Measurements from ENCODE around the gene PRSS16.

PRSS16 gene

DNA sequence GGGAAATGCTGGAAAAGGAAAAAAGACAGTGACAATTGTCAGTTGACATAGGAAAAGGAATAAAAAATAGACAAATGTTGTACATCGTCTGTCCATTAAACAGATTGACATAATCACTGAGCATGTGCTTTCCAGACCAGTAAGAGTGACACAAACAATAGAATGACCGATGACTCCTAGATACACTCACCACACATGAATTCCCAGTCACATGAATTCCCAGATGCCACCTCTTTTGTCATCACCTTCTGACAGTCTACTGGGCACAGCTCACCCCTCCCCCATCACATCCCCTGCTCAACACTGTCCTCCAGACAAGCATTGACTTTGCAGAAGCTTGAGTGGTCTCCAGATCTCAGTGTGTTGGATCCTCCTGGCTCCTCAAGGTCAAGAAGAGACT is 38.6 kb downstream of the PRSS16 start:
- DNase-seq, result no peak

DNA sequence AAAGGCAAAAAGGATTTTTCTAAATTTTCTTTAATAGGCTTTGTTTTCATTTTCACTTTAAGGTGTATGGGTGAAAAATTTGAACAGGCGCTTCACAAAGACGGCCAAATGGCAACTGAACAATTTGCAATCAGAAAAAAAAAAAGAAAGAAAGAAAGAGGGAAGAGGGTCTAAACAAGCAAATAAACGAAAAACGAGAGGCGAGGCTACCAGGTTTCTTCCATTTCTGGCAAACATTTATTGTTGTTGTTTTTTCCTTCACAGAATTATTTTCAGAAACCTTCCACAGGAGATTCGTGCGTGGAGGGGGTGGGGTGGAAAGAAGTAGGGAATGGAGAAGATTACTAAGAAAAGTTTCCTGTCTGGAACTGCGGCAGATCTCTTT is 40.2 kb downstream of the PRSS16 start:
- DNase-seq, result no peak

DNA sequence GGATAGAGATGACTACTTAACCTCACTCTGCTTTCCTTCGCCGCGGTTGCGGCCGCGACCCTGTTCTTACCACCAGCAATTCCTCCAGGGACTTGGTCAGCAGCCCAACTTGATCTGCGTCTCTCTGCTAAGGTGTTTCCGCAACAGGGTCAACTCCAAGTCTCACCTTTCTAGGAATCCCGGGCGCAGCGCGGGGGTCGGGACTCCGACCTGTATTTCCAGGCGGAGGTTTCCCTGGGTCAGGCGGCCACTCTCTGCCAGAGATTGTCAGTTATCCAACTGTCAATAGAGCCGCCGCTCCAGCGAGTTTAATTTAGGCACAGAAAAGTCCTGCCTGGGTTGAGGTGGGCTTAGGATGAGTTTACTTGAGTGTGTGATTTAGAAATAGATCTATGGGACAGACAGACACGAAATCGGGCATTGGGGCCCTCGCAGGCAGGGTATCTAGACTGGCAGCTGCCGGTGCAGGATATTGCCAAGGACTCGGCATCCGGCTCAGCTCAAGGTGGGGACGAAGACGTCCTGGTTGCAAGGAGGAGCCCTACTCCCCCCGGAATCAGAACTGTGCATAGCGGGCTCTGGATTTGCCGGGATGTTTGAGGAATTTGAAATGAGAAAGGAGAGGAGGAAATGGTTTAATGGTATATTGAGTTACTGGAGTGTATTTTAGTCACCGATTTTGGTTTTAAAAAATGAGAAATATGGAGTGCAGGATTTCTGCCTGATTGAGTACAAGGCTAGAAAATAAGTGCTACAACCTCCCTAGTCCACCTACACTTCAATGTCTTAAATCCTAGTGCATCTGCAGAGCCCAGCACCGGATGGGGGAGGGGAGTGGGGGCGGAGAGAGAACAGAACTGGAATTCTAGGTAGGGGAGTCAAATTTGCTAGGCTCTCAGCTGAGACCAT is 40.9 kb downstream of the PRSS16 start:
- DNase-seq, result no peak

DNA sequence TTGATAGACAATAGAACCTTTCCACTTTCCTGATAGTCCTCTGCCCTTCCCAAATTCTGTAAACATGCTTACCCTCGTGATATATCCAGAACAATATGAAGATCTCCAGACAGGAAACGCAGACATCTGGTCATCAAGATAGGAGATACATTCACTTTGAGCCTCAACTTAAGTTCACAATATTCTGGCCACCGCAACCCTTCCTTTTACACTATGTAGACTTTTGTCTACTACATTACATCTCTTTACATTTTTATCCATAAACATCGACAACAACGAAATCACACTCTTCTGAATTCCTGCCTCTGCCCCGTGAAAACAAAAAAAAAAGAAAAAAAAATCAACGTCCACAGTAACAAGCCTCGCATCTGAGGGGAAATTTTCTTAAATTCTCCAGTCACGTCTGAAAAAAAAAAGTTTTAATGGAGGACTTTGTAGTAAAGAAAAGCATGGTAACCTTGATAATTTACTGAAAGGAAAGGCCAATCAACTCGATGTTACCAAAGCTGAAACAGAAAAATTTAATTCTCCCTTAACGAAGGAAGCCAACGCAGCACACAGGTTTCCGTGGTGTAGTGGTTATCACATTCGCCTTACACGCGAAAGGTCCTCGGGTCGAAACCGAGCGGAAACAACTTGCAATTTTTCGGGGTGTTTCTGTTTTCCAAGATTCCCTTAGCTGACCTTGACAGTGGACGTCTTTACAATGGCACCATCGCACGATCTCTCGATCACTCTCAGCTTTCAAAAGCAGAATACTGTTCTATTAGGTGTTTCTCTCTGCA is 42.8 kb downstream of the PRSS16 start:
- DNase-seq, result no peak

DNA sequence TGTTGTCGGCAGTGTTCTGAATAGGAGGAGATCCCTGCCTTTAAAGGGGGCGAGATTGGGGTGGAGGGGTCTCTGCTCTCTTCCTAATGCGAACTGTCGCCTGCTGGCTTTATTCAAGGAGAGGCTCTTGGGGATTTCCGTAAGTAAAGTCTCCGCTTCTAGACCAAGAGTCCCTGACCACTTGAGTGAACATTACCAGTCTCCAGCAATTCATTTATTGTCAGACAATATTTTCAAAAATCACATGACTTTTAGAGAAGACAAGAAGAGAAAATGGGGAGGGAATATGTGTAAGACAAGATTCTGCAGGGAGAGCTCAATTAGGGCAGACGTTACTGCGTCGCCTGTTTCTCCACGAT is 43.3 kb downstream of the PRSS16 start:
- DNase-seq, result no peak

DNA sequence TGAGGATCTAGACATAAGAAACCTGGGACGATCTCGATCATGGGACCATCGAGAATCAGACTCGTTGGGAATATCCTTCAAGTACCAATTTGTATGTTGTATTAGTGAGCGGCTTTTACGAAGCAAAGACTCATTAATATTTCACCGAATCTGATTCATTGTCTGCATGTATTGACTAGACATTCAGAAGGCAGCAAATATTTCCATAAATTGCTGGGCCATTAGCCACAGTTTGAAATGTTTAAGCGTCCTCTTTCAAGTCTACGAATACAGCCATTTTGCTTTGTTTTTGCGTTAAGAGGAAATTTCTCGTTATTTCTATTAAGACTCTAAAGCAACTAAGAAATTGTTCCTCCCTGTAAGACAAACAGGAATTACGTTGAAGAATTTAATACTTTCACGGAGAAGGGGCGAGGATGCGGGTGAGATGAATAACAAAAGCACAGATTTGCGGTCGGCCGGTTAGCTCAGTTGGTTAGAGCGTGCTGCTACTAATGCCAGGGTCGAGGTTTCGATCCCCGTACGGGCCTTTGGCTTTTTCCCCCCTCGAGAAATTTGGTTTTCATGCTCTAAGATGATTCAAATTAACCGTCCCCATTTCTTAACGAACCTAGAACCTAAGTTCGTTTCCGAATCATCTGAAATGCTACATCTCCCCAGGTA is 46.1 kb downstream of the PRSS16 start:
- DNase-seq, result peak; percentile 6

DNA sequence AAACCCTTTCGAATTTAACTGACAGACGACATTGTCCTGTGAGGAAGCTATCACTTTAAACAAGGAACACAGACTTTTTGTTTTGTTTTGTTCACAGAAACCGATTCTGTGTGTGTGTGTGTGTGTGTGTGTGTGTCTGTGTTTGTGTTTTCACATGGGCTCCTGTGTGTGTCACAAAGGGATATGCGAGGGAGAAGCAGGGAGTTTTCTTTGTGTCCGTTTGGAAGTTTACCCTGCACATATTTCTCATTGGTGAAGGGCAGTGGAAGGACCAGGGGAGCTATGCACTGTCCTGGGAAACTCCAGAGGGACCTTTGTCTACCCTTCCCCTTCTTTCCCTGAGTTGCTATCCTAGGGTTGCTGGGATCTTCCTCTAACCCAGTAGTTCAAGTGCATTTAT is 46.9 kb downstream of the PRSS16 start:
- DNase-seq, result no peak

DNA sequence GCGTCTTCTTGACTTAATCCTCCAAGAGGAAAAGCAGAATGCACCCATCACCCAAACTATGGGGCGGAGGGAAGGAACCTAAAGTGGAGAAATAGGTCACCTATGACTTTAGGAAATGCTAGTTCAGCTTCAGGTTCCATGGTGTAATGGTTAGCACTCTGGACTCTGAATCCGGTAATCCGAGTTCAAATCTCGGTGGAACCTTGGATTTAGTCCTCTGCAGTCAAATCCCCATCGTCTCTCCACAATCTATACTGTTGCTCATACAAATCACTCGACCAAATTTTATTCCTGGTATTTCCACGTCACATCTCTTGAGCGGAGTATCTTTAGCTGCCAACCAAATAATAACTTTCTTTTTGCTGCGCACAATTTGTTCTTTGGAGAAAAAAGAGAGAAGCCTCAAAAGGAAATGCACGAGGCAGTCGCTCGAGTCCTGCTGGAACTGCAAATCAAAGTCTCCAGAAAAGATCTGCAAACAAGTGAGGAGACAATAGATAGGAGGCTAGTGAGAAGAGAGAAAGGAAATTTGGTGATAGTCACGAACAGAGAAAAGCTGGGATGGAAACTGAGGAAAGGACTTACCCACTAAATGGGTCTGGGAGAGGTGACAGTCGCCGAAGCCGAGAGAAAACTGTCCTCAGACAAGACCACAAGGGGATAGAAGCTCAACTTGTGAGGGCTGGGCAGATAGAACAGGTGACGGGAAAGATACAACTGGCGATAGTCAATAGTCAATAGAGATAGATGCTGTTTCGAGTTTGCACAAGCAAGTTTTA is 48.0 kb downstream of the PRSS16 start:
- DNase-seq, result peak; percentile 29

DNA sequence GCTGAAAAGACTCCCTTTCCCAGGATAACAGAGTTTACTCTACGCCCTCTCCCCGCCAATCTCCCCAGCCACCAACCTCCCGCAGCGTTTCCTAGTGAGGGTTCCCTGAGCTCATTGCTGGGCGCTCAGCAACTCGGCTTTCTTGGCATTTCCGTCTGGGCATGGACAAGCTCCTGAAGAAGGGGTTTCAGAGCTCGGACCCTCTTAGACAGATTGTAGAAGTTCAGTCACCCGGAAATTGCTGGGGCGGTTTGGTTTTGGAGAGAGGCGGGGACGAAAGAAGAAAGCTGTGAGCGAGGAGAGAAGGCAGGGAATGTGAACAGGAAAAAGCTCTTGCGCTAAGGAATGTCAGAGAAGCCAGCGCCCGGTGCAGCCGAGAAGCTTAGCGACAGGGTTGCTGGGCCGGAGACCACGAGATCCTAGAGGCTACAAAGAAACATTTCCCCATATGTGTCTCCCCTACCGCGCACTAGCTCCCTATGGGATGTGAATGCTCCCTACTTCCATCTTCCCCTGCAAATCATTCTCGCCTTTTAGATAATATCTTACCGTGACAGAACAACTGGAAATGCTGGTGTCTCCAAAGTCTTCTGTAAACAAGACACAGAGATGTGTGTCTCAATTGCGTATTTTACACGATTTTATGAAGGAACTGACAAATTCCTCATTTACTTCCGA is 48.7 kb downstream of the PRSS16 start:
- DNase-seq, result peak; percentile 62

DNA sequence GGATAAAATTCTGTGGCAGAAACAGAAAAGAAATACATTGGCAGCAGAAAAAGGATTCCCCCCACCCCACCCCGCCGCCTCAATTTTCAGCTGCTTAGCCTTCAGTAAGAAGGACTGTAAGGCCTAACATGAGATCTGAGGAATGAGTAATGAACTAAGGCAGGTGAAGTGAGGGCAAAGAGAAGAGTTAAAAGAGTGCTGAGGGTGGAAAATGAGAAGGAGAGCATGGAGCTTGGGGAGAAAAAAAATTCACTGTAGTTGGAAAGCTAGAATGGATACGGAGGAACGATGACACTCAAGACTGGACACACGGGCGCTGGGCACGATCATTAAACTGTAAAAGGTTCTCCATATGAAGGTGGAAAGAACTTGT is 50.0 kb downstream of the PRSS16 start:
- no peak for DNase-seq

DNA sequence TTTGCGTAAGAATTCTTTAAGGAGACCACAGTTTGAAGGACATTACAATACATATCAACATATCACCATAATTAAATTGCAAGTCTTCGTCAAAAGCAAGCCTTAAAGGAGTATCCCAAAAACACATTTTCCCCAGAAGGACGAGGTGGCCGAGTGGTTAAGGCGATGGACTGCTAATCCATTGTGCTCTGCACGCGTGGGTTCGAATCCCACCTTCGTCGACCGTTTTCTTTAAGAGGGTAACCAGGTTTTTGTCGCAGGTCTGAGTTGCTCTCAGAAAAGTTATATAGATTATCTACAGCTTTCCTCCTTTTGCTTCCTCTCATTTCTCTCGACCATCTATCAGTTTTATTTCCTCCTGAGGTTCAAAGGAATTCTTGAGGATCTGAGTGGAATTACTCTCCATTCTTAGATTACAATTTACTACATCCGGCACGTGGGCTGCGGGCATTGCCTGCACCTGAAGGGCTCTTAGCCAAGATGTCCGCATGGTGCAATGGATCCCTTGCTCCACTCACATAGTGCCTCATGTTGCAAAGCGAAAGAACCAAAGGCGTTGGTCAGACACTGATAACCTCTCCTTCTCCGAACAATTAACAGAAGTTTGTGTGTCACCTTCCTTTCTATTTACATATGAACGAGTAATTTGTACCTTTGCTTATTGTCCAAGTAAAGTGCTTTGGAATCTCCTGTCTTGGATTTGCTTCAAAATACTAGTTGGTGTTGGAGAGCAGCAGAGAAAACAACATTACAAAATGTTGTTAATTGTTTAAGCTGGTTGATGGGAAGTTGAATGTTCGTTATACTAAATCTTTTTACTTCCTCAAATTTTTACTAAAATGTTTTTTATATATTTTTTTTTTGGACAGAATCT is 50.6 kb downstream of the PRSS16 start:
- no peak for DNase-seq

DNA sequence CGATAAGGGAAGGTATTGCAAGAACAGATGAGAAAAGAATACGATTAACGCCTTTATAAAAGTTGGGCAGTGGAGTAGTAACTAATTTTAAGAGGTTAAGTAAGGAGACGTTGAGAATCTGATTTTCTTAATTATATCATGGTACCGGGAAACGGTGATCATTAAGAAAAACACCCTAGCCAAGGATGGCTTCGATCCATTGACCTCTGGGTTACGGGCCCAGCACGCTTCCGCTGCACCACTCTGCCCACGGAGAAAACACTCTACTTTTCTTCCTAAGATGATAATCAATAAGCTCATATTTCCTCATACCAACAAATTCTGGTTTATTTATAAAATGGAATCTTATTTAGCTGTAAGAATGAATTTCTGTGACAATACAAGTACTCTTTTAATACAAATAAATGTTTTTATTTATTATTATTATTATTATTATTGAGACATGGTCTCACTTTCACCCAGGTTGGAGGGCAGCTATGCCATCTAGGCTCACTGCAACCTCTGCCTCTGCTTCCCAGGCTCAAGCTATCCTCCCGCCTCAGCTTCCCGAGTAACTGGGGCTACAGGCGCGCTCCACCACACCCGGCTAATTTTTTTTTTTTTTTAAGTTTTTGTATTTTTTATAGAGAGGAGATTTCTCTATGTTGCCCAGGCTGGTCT is 56.2 kb downstream of the PRSS16 start:
- DNase-seq, result no peak

Measured in NCI-H524 treated with DMSO at 0.1 percent for 48 hours (cell line).